ENCODE results near the gene ERG.

- TF ChIP-seq CTCF (conservative IDR thresholded peaks at IDR 0.05), result no peak
- no peak for TF ChIP-seq ZFX (IDR thresholded peaks at IDR 0.05)
Measured at GRCh38 chr21:38413958-38414548, 84.2 kb downstream of the ERG start.
